Pancreas (tissue), 10 donors: Measurements from ENCODE around the gene NDUFV2. TPM values are rescaled to one million over a fixed set of nuclear protein-coding genes. Genes with fewer than 3 reads are reported as not detected.
A peak's percentile ranks its signal among the peaks of the same experiment; 100 is the strongest.

ENCODE experiments used
- ATAC-seq, 4 donors: fragments of 200-7000 bp; cut with Tn5 transposase; one replicate each; pipeline versions ENCODE4 v1.8.0 to v1.9.1; 2020; ENCODE audit warnings: mild to moderate bottlenecking in 4 of 4, moderate library complexity in 4 of 4
- DNase-seq, 6 donors: peaks; one replicate each; pipeline ENCODE4 v3.0.0-alpha.2; 2020
- FAIRE-seq: peaks from 2 replicates; lab custom pipeline; 2012; peaks lifted over from hg19 to GRCh38; lab: Jason Lieb, UNC
- H3K27ac ChIP-seq, 4 donors: fragments of 200-600 bp; sonication (generic); 1 replicate in 3 of 4; 2 replicates in 1 of 4; pipeline versions ENCODE4 v1.5.0 to v1.8.0; 2020
- H3K27me3 ChIP-seq, 4 donors: fragments of 200-600 bp; one replicate each; pipeline ENCODE4 v1.8.0; 2021
- H3K36me3 ChIP-seq, 3 donors: fragments of 200-600 bp; sonication (generic) in 1 of 3; one replicate each; pipeline versions ENCODE4 v1.5.0 to v1.8.0; 2020 to 2021
- H3K4me1 ChIP-seq, 3 donors: fragments of 200-600 bp; one replicate each; pipeline ENCODE4 v1.8.0; 2021
- H3K4me3 ChIP-seq, 4 donors: fragments of 200-600 bp; sonication (generic) in 2 of 4; one replicate each; pipeline versions ENCODE4 v1.5.0 to v1.8.0; 2020 to 2021
- H3K9me3 ChIP-seq, 4 donors: fragments of 200-600 bp; one replicate each; pipeline ENCODE4 v1.8.0; 2021
- WGBS, 2 donors: extraction: QIAGEN DNeasy Blood & Tissue Kit; methylation state at CpG; one replicate each; pipeline ENCODE4 v1.1.7; 2013; 5-methylcytosine and 5-hydroxymethylcytosine counted together
- intact Hi-C, 3 donors: fragments of 100-400 bp; cut with DNase I; formaldehyde crosslinking; loops; one replicate each; pipeline versions ENCODE4 v1.11.1 to v1.14.2; 2022
- polyA plus RNA-seq, 2 donors: library from polyadenylated mRNA; stranded (reverse); fragments of 200-250 nt; gene quantifications; one replicate each; pipeline ENCODE4 v1.2.3, GENCODE V29; 2013
- total RNA-seq, 6 donors: library from RNA; stranded (reverse); fragmentation: NEBNext Ultra II Directional in 4 of 6; extraction: Animal tissue kit (Norgen Biotek cat#: 25700) in 4 of 6; gene quantifications; one replicate each; pipeline versions ENCODE4 v1.2.1 to v1.2.4, GENCODE V29; 2021 to 2023
- TF ChIP-seq, protein P1 (sequence below), 4 donors: fragments of 200-600 bp; sonication (generic) in 3 of 4; IDR thresholded peaks; one replicate each; pipeline versions ENCODE4 v1.5.0 to v1.8.0; 2021; ENCODE audit warnings: antibody characterized with exemption in 4 of 4
- donor health status: healthy with polysubstance abuse.
- donor health status: DM: no; HTN: no; CAD: no; lungs with moderate emphysema.
- donor health status: DM: no; HTN: no; CAD: no.
- donor health status: control.
- donor health status: control.
- donor health status: Bipolar disorder and iron deficiency.
- donor health status: DM: yes; HTN: yes; CAD: no.
- donor health status: DM: no; HTN: no; CAD: no.
- donor health status: DM: no; HTN: no; CAD: no.
- donor health status: DM: yes; HTN: yes; CAD: no.

Gene NDUFV2
- total and polyA plus RNA-seq, 8 donors, result 48.1 to 115 (median 62.5) TPM

DNA sequence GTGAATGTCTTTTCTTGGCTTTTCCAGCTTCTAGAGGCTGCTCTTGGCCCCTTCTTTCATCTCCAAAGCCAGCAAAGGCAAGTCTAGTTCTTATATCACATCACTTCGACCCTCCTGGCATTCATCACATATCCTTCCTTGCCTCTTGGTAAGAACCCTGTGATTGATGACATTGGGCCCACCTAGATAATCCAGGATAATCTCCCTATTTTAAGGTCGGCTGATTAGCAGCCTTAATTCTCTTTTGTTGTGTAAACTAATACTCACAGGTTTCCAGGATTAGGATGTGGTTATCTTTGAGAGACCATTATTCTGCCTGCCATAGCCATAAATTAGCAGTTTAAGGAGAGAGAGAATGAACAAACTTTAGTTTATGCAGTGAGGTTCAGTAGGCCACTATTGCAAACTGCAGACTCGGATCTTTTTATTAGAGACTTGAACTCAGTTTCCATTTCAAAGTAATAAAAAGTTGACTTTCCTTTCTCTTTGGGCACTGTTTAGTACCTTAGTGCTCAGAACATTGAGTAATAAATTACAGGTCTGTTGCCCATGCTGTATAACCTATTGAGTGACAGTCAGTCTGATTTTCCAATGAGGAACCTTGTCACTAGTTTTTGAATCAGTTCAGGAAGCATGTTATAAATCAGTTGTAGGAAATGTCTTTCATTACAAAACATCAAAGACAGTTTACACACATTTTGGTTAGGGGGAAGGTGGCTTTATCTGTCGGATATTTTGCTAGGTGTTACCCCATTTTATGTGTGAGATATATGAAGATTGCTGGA lies 4.5 kb downstream of the NDUFV2 start:
- ATAC-seq (no peak), DNase-seq (no peak), FAIRE-seq (no peak)
- no peaks in the 10 kb centered on the region for H3K9me3 ChIP-seq
- 23 to 30% methylated on average over 4 of the region's 4 CpGs for WGBS, 2 donors
- no peak overlapping the region for H3K4me3 ChIP-seq
- H3K4me1 ChIP-seq, result peaks cover 40 to 68% (median 44%) of the 10 kb centered on the region in 3 donors
- TF ChIP-seq, protein P1, sequence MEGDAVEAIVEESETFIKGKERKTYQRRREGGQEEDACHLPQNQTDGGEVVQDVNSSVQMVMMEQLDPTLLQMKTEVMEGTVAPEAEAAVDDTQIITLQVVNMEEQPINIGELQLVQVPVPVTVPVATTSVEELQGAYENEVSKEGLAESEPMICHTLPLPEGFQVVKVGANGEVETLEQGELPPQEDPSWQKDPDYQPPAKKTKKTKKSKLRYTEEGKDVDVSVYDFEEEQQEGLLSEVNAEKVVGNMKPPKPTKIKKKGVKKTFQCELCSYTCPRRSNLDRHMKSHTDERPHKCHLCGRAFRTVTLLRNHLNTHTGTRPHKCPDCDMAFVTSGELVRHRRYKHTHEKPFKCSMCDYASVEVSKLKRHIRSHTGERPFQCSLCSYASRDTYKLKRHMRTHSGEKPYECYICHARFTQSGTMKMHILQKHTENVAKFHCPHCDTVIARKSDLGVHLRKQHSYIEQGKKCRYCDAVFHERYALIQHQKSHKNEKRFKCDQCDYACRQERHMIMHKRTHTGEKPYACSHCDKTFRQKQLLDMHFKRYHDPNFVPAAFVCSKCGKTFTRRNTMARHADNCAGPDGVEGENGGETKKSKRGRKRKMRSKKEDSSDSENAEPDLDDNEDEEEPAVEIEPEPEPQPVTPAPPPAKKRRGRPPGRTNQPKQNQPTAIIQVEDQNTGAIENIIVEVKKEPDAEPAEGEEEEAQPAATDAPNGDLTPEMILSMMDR (IDR thresholded peaks at IDR 0.05), result no peak
- H3K36me3 ChIP-seq, result no peaks in the 10 kb centered on the region
- intact Hi-C loops, result no loop called here
- H3K27me3 ChIP-seq, result no peaks in the 10 kb centered on the region
- no peak overlapping the region for H3K27ac ChIP-seq

DNA sequence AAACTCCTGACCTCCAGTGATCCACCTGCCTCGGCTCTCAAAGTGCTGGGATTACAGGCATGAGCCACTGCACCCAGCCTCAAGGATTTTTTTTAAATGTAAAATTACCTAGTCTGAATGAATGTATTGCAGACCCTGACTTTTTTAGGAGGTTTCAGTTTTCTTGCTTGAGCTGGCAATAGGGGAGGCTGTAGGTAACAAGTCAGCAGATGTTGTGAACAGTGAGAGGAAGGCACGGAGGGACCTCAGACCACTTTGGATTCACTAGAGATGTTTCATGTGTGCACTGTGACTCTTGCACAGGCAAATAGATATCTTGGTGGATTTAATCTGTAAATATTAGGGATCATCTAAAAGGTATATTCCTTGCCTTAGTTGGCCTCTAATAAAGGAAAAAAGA lies 6.4 kb downstream of the NDUFV2 start:
- Histone ChIP-seq H3K4me1 (peaks cover 40 to 67% (median 44%) of the 10 kb centered on the region in 3 donors), H3K9me3 (no peaks in the 10 kb centered on the region), H3K4me3 (no peak overlapping the region), H3K36me3 (no peaks in the 10 kb centered on the region), H3K27me3 (no peaks in the 10 kb centered on the region), H3K27ac (no peak overlapping the region)
- WGBS, 2 donors, result 83 to 88% methylated on average over 2 of the region's 2 CpGs
- no peak for DNase-seq
- no peak for FAIRE-seq
- ATAC-seq, result no peak
- TF ChIP-seq, protein P1 (IDR thresholded peaks at IDR 0.05), result no peak
- intact Hi-C loops, result no loop called here

DNA sequence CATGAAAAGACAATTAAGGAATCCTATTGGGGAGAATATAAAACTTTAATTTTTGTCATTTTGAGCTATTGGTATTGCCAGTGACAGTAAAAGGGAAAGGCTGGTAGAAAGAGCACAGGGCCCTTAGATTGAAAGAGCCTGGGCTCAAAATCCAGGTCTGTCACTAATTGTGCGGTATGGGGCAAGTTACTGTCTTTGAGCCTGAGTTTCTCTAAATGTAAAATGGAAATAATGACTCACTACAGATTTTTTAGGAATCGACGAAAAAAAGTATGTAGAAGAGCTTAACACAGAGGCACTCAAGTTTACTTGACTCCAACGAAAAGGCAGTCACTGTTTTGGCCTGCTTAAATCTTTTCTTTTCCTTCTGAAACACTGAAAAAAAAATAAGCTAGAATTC lies 7.0 kb downstream of the NDUFV2 start:
- TF ChIP-seq, protein P1 (IDR thresholded peaks at IDR 0.05), result no peak
- Histone ChIP-seq H3K27me3 (no peaks in the 10 kb centered on the region), H3K27ac (peak overlapping the region in 1 of 4 donors; percentile 9), H3K9me3 (no peaks in the 10 kb centered on the region), H3K36me3 (no peaks in the 10 kb centered on the region), H3K4me1 (peaks cover 41 to 62% (median 45%) of the 10 kb centered on the region in 3 donors), H3K4me3 (no peak overlapping the region)
- DNase-seq, result no peak
- WGBS, 2 donors, result 71 to 83% methylated on average over 4 of the region's 4 CpGs
- FAIRE-seq, result no peak
- no peak for ATAC-seq
- intact Hi-C loops, result no loop called here

DNA sequence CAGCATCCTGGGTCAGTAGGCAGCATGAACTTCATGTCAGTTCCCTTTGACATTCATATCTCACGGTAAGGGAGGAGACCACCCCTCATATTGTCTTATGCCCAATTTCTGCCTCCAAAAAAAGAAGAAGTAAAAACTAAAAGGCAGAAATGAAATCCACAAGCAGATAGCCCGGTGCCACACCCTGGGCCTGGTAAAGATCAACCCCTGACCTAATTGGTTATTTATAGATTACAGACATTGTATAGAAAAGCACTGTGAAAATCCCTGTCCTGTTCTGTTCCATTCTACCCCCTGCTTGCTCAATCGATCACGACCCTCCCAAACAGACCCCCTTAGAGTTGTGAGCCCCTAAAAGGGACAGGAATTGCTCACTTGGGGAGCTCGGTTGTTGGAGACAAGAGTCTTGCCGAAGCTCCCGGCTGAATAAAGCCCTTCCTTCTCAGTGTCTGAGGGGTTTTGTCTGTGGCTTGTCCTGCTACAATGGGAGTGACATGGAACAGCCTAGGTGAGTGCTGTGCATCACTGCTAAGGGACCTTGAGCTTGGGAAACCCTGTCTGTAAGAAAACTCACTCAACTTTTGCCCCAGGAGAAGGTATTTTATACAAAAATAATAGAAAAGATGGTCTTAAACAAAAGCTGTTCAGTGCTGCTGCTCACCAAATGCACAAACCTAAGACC lies 11.1 kb downstream of the NDUFV2 start:
- TF ChIP-seq, protein P1 (IDR thresholded peaks at IDR 0.05), result no peak
- no peaks in the 10 kb centered on the region for H3K9me3 ChIP-seq
- peaks cover 30 to 49% (median 33%) of the 10 kb centered on the region in 3 donors for H3K4me1 ChIP-seq
- no peak overlapping the region for H3K27ac ChIP-seq
- FAIRE-seq (no peak), ATAC-seq (no peak), DNase-seq (no peak)
- no peaks in the 10 kb centered on the region for H3K36me3 ChIP-seq
- H3K4me3 ChIP-seq, result no peak overlapping the region
- intact Hi-C loops, result no loop called here
- 63 to 75% methylated on average over 7 of the region's 7 CpGs for WGBS, 2 donors
- H3K27me3 ChIP-seq, result no peaks in the 10 kb centered on the region
